RWPE1 (cell line): Measurements from ENCODE around the gene MED23.

ENCODE experiments used
- CTCF ChIA-PET: fragments of 350-600 bp; sonication (Branson Sonifier 250); formaldehyde crosslinking; extraction: SDS; loops from one replicate; lab custom pipeline; 2021; lab: Yijun Ruan, JAX
- POLR2A ChIA-PET: fragments of 400-600 bp; formaldehyde crosslinking; extraction: SDS; loops from one replicate; lab custom pipeline; 2020; ENCODE audit warnings: antibody characterized with exemption; ENCODE audit not compliant: low non-redundant PET; lab: Yijun Ruan, JAX
- DNase-seq: peaks from one replicate; pipeline ENCODE4 v3.0.0; 2012; ENCODE audit warnings: low spot score
- H3K27ac ChIP-seq: fragments of 450-650 bp; 2 replicates; pipeline ENCODE4 v1.5.1; 2017
- TF ChIP-seq, protein P1 (sequence below): fragments of 450-650 bp; conservative IDR thresholded peaks from 2 replicates; pipeline ENCODE4 v1.5.1; 2017; ENCODE audit warnings: low read depth, mild to moderate bottlenecking

Gene MED23

GRCh38 chr6:131628726-131629125, 684 bp upstream of the MED23 start:
- peak overlapping the region; percentile 87 for H3K27ac ChIP-seq
- ChIA-PET CTCF (interaction anchor here (0.6 to 1.3 kb wide), 10 partner anchors 10 to 879 kb away, joined by 3 to 5 read pairs (median 4); no protein-coding TSS in a partner anchor), POLR2A (no interaction called here)
- TF ChIP-seq, protein P1, sequence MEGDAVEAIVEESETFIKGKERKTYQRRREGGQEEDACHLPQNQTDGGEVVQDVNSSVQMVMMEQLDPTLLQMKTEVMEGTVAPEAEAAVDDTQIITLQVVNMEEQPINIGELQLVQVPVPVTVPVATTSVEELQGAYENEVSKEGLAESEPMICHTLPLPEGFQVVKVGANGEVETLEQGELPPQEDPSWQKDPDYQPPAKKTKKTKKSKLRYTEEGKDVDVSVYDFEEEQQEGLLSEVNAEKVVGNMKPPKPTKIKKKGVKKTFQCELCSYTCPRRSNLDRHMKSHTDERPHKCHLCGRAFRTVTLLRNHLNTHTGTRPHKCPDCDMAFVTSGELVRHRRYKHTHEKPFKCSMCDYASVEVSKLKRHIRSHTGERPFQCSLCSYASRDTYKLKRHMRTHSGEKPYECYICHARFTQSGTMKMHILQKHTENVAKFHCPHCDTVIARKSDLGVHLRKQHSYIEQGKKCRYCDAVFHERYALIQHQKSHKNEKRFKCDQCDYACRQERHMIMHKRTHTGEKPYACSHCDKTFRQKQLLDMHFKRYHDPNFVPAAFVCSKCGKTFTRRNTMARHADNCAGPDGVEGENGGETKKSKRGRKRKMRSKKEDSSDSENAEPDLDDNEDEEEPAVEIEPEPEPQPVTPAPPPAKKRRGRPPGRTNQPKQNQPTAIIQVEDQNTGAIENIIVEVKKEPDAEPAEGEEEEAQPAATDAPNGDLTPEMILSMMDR, result no peak
- no peak for DNase-seq

- POLR2A ChIA-PET, result no interaction called here
- no peak for DNase-seq
- CTCF ChIA-PET, result no interaction called here
- H3K27ac ChIP-seq, result no peak overlapping the region
- TF ChIP-seq, protein P1, result no peak
These were observed 12.8 kb downstream of the MED23 start for GRCh38 chr6:131615275-131615674.

- POLR2A ChIA-PET, result no interaction called here
- no peak overlapping the region for H3K27ac ChIP-seq
- TF ChIP-seq, protein P1, result no peak
- no peak for DNase-seq
- CTCF ChIA-PET, result interaction anchor here (0.8 to 1.5 kb wide), 2 partner anchors 14 to 15 kb away, joined by 3 read pairs; partner anchors contain the start of gene MED23
These were observed 14.6 kb downstream of the MED23 start for GRCh38 chr6:131613296-131613925.

- TF ChIP-seq, protein P1, result no peak
- H3K27ac ChIP-seq, result no peak overlapping the region
- peak; percentile 7 for DNase-seq
- POLR2A ChIA-PET, result no interaction called here
- CTCF ChIA-PET, result interaction anchor here (0.6 kb wide), 1 partner anchor 897 kb away, joined by 5 read pairs; no protein-coding TSS in a partner anchor
These were observed 25.2 kb downstream of the MED23 start for GRCh38 chr6:131602781-131603312.

- TF ChIP-seq, protein P1, result no peak
- POLR2A ChIA-PET, result no interaction called here
These were observed 27.3 kb downstream of the MED23 start for GRCh38 chr6:131600716-131601115.

DNA sequence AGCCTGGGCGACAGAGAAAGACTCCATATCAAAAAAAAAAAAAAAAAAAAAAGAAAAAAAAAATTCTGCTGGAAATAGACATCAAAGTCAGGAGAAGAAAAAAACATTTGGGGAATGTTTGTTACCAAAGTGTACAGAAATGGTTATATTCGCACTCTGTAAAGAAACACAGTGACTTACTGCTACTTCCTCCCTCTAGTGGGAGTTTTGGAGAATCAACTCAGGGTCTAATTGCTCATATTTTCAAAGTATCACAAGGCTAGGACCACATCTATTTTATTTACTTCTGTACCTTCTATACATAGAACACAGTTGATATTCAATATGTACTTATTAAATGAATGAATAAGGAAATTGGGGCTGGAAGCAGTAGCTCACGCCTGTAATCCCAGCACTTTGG, 30.6 kb downstream of the MED23 start:
- peak; percentile 2 for DNase-seq
- TF ChIP-seq, protein P1, result peak; percentile 13; the same call in 1 of the 2 replicates
- CTCF ChIA-PET, result interaction anchor here (0.6 to 1.1 kb wide), 2 partner anchors 25 to 36 kb away, joined by 3 to 5 read pairs; no protein-coding TSS in a partner anchor

More at GRCh38 chr6:131600716-131601115, 27.3 kb downstream of the MED23 start:
- H3K27ac ChIP-seq, result no peak overlapping the region
- CTCF ChIA-PET, result interaction anchor here (0.7 kb wide), 1 partner anchor 429 kb away, joined by 3 read pairs; no protein-coding TSS in a partner anchor
- DNase-seq, result no peak

More for the DNA sequence above, 30.6 kb downstream of the MED23 start:
- POLR2A ChIA-PET, result no interaction called here
- H3K27ac ChIP-seq, result no peak overlapping the region
